ENCODE measurements around the gene CAMTA1.
A peak's percentile ranks its signal among the peaks of the same experiment; 100 is the strongest.

The CAMTA1 gene

GRCh38 chr1:7475691-7476090 lies 690.4 kb downstream of the CAMTA1 start:
- DNase-seq, result no peak

- DNase-seq, result no peak
Observed at GRCh38 chr1:7476402-7476801, 691.1 kb downstream of the CAMTA1 start.

DNA sequence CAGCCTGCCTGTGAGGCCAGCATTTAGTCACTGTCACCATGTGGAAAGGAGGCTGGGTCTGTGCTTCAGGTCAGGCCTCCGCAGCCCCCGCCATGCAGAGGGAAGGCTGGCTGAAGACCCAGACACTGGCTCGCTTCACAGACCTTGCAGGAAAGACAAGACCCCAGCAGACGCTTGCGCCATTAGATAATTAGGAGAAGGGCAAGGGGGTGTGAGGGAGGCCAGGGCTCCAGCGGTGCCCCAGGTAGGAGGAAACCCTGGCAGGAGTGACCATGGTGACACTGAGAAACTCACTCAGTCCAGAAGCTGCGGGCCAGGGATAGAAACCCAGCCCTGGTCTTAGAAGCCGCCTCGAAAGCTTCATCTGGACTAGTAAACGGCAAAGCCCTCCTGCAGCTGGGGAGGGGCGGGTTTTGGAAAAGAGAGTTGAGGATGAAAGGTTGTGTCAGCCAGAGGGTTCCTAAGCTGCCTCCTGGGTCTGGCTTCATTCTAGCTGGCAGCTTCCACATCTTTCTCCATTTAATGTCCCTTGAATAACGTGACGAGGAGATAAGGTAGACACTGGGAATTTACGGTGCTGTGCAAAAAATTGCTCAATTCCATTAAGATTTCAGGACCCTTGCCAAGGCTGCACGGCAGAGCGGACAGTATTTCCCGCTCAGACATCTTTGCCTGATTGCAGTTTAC lies 691.8 kb downstream of the CAMTA1 start:
- DNase-seq, result no peak

DNA sequence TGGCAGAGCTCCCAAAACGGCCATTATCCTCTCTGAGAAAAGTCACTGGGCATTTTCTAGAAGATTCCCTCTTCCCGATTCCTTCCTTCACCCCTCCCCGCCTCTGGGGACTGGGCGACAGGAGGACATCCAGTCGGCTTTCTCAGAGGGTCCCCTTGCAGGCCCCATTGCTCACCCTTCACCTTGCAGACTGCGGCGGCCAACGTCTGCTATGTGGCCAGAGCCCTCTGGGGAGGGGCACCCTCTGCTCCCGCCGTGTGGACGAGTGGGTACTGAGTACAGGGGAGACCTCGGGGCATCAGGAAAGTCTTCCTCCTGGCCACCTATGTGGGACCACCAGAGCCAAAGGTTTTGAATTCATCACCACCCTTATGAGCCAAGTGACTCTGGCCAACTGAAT lies 692.3 kb downstream of the CAMTA1 start:
- no peak for DNase-seq

GRCh38 chr1:7478142-7478790 lies 693.0 kb downstream of the CAMTA1 start:
- no peak for DNase-seq

- DNase-seq, result peak; percentile 33
Observed at GRCh38 chr1:7478809-7479499, 693.7 kb downstream of the CAMTA1 start.

- no peak for DNase-seq
Observed at GRCh38 chr1:7479571-7479970, 694.3 kb downstream of the CAMTA1 start.

- no peak for DNase-seq
Observed at GRCh38 chr1:7481194-7481593, 695.9 kb downstream of the CAMTA1 start.

GRCh38 chr1:7482077-7482476 lies 696.8 kb downstream of the CAMTA1 start:
- DNase-seq, result no peak

DNA sequence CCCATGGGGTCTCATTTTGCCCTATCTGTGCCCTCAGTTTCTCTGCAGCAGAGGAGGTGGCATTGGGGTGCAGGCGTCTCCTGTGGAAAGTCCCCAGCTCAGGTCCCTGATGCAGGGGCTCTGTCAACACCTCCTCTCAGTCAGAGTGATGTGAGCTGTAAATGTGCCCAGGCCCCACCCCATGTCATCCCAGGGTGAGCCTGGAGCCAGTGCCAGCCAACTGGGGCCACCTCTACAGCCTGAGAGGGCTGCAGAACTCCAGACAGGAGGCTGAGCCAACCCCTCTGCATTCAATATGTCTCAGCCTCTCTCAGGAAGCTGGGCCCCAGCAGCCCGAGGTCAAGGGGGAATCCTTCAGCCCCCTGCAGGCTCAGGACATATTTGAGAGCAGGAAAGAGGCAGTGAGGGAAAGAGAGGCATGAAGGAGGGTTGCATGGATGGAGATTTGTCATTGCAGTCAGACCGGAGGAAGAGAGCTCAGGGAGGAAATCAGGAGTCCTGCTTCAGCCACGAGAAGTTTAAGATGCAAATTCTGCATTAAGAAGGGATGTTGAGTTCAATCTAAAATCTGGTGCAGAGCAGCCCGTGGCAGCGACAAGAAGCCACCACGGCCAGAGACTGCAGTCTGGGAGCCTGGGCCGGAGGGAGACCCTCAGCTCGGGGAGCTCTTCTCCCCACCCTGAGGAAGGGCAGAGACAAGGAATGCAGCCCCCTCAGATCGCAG lies 697.7 kb downstream of the CAMTA1 start:
- no peak for DNase-seq

GRCh38 chr1:7483634-7484383 lies 698.6 kb downstream of the CAMTA1 start:
- no peak for DNase-seq

- no peak for DNase-seq
Observed at GRCh38 chr1:7485086-7485780, 700.0 kb downstream of the CAMTA1 start.

DNA sequence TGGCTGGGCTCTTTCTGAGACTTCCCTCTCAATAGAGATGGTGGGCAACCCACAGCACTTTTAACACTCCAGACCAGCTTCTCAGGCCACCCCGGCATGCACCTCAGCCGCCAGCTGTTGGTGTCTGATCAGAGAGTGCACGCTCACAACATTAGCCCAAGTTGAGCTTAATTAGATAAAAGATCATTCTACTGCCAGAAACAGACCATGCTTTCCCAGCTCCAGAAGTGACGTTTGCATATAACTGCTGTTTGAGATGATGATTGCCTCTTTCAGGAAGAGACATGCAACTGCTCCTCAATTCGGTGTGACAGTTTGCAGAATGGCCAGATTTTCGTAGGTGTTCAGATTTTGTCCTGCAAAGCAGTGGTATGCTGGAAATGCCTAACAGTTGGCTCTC lies 700.6 kb downstream of the CAMTA1 start:
- no peak for DNase-seq

- DNase-seq, result no peak
Observed at GRCh38 chr1:7487766-7488474, 702.7 kb downstream of the CAMTA1 start.

- no peak for DNase-seq
Observed at GRCh38 chr1:7488475-7488842, 703.2 kb downstream of the CAMTA1 start.

GRCh38 chr1:7489586-7489985 lies 704.3 kb downstream of the CAMTA1 start:
- no peak for DNase-seq

GRCh38 chr1:7490576-7490975 lies 705.3 kb downstream of the CAMTA1 start:
- DNase-seq, result no peak

DNA sequence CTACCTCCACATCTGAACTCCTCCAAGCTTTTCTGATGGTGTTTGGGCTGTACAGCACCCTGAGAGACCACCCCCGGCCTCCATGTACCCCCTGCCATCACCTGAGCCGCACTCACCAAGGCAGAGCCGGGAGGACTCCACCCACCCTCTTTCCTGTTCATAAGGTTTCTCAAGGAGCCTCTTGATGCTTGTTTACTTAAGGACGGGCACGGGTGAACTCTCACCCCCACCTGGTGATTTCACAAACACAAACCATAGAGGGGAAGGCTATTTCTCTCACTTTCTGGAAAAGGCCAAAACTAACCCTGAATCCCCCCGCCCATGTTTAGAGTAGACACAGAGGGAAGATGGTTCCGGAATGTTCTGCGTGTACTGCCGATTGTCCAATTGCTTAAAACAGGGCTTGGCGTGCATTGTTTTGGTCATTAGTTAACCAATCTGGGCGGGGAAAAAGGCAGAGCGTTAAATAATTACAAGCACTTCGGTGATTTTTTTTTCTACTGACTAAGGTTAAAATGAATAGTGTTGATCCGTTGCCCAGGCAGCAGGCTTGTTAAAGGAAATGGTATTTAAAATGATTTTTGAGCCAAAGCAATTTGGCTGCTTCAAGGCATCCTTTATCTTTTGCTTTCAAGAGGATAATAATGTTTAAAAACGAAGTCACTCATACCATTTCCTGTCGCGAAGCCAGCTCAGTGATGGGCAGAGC lies 706.0 kb downstream of the CAMTA1 start:
- peak; percentile 21 for DNase-seq

DNA sequence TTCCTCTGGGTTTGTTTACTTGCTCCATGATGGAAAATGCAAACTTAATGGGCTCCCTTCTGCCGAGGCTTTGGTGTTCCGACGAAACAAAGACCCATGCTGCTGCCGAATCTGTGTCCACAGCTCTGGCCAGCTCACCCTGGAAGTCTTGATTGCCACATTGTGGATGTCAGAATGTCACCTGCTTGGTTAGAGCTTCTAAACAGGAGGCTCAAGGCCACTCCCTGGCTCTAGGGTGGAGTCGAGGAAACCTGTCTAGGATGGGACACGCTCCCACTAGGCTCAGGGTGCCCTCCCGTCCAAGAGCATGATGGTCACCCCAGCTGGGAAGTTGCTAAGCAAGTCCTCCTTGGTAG lies 706.5 kb downstream of the CAMTA1 start:
- no peak for DNase-seq

- peak; percentile 10 for DNase-seq
Observed at GRCh38 chr1:7493711-7494454, 708.6 kb downstream of the CAMTA1 start.

All from SHP77 treated with DMSO at 0.1 percent for 48 hours (cell line).